ENCODE results near the gene NANS. TPM values are rescaled to one million over a fixed set of nuclear protein-coding genes. Genes with fewer than 3 reads are reported as not detected.

Gene NANS
- total RNA-seq, 2 experiments from 2014 or later, result 56.9 to 63.7 TPM

- BruUV-seq (replicated peaks), result no TSS peak
- H3K79me2 ChIP-seq (ENCODE audit: insufficient read depth, low read depth, low read length), result peaks cover 80% of the 10 kb centered on the region
- DNase-seq (ENCODE audit: low spot score), result no peak
- no peak overlapping the region for H2AFZ ChIP-seq (ENCODE audit: low read length)
- peaks cover 100% of the 10 kb centered on the region for H3K36me3 ChIP-seq (ENCODE audit: insufficient read depth, low read length)
- CTCF ChIA-PET (ENCODE audit: unreplicated experiment), result no interaction called here
- no peaks in the 10 kb centered on the region for H3K9me2 ChIP-seq (ENCODE audit: insufficient read depth, low read length)
- H3K9me3 ChIP-seq (ENCODE audit: low read length), result no peaks in the 10 kb centered on the region
- no peak overlapping the region for H3K4me2 ChIP-seq (ENCODE audit: low read length)
- intact Hi-C loops (cut with micrococcal nuclease; ENCODE audit: unreplicated experiment), result no loop called here
- H3K27ac ChIP-seq (ENCODE audit: low read depth, low read length, poor library complexity, severe bottlenecking), result no peak overlapping the region
- TF ChIP-seq EZH2phosphoT487 (IDR thresholded peaks at IDR 0.05; ENCODE audit: borderline replicate concordance, low read depth, low read length), result no peak
- TF ChIP-seq, protein P1, sequence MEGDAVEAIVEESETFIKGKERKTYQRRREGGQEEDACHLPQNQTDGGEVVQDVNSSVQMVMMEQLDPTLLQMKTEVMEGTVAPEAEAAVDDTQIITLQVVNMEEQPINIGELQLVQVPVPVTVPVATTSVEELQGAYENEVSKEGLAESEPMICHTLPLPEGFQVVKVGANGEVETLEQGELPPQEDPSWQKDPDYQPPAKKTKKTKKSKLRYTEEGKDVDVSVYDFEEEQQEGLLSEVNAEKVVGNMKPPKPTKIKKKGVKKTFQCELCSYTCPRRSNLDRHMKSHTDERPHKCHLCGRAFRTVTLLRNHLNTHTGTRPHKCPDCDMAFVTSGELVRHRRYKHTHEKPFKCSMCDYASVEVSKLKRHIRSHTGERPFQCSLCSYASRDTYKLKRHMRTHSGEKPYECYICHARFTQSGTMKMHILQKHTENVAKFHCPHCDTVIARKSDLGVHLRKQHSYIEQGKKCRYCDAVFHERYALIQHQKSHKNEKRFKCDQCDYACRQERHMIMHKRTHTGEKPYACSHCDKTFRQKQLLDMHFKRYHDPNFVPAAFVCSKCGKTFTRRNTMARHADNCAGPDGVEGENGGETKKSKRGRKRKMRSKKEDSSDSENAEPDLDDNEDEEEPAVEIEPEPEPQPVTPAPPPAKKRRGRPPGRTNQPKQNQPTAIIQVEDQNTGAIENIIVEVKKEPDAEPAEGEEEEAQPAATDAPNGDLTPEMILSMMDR (conservative IDR thresholded peaks at IDR 0.05; ENCODE audit: low read length), result no peak
- POLR2A ChIA-PET, result interaction anchor here (0.6 to 1.0 kb wide), 2 partner anchors 10 to 1832 kb away, joined by 5 to 6 read pairs; no protein-coding TSS in a partner anchor
- H3K4me3 ChIP-seq (ENCODE audit: low read depth, low read length, poor library complexity, severe bottlenecking), result no peak overlapping the region
- peaks cover 38% of the 10 kb centered on the region for H4K20me1 ChIP-seq (ENCODE audit: insufficient read depth, low read length)
- peaks cover 24% of the 10 kb centered on the region for H3K4me1 ChIP-seq (ENCODE audit: insufficient read depth, low read length, poor library complexity, severe bottlenecking)
Measured at GRCh38 chr9:98008764-98009163, 47.8 kb upstream of the NANS start.

GRCh38 chr9:98009437-98009836 lies 47.1 kb upstream of the NANS start:
- H3K9me2 ChIP-seq (ENCODE audit: insufficient read depth, low read length), result no peaks in the 10 kb centered on the region
- ChIA-PET CTCF (ENCODE audit: unreplicated experiment) (no interaction called here), POLR2A (interaction anchor here (0.6 to 1.0 kb wide), 2 partner anchors 11 to 1831 kb away, joined by 5 to 6 read pairs; no protein-coding TSS in a partner anchor)
- H3K4me2 ChIP-seq (ENCODE audit: low read length), result peak overlapping the region; percentile 34; the same call in 1 of the 2 replicates
- intact Hi-C loops (cut with micrococcal nuclease; ENCODE audit: unreplicated experiment), result no loop called here
- H3K4me3 ChIP-seq (ENCODE audit: low read depth, low read length, poor library complexity, severe bottlenecking), result no peak overlapping the region
- peaks cover 100% of the 10 kb centered on the region for H3K36me3 ChIP-seq (ENCODE audit: insufficient read depth, low read length)
- DNase-seq (ENCODE audit: low spot score), result no peak
- H3K9me3 ChIP-seq (ENCODE audit: low read length), result no peaks in the 10 kb centered on the region
- peaks cover 24% of the 10 kb centered on the region for H3K4me1 ChIP-seq (ENCODE audit: insufficient read depth, low read length, poor library complexity, severe bottlenecking)
- H4K20me1 ChIP-seq (ENCODE audit: insufficient read depth, low read length), result peaks cover 33% of the 10 kb centered on the region
- peaks cover 73% of the 10 kb centered on the region for H3K79me2 ChIP-seq (ENCODE audit: insufficient read depth, low read depth, low read length)
- no TSS peak for BruUV-seq (replicated peaks)
- no peak for TF ChIP-seq EZH2phosphoT487 (IDR thresholded peaks at IDR 0.05; ENCODE audit: borderline replicate concordance, low read depth, low read length)
- no peak overlapping the region for H2AFZ ChIP-seq (ENCODE audit: low read length)
- H3K27ac ChIP-seq (ENCODE audit: low read depth, low read length, poor library complexity, severe bottlenecking), result peak overlapping the region; percentile 33

GRCh38 chr9:98009936-98010335 lies 46.6 kb upstream of the NANS start:
- DNase-seq (ENCODE audit: low spot score), result no peak
- Histone ChIP-seq H3K9me2 (ENCODE audit: insufficient read depth, low read length) (no peaks in the 10 kb centered on the region), H3K4me2 (ENCODE audit: low read length) (peak overlapping the region; percentile 34), H3K4me1 (ENCODE audit: insufficient read depth, low read length, poor library complexity, severe bottlenecking) (peaks cover 24% of the 10 kb centered on the region), H3K4me3 (ENCODE audit: low read depth, low read length, poor library complexity, severe bottlenecking) (no peak overlapping the region), H3K27ac (ENCODE audit: low read depth, low read length, poor library complexity, severe bottlenecking) (peak overlapping the region; percentile 33), H3K9me3 (ENCODE audit: low read length) (no peaks in the 10 kb centered on the region), H3K36me3 (ENCODE audit: insufficient read depth, low read length) (peaks cover 100% of the 10 kb centered on the region), H2AFZ (ENCODE audit: low read length) (no peak overlapping the region), H4K20me1 (ENCODE audit: insufficient read depth, low read length) (peaks cover 28% of the 10 kb centered on the region), H3K79me2 (ENCODE audit: insufficient read depth, low read depth, low read length) (peaks cover 68% of the 10 kb centered on the region)
- no peak for TF ChIP-seq EZH2phosphoT487 (IDR thresholded peaks at IDR 0.05; ENCODE audit: borderline replicate concordance, low read depth, low read length)
- TF ChIP-seq, protein P1 (conservative IDR thresholded peaks at IDR 0.05; ENCODE audit: low read length), result no peak
- intact Hi-C loops (cut with micrococcal nuclease; ENCODE audit: unreplicated experiment), result loop anchor here (1.0 kb wide), 1 partner anchor 27 kb away; the partner anchor contains the start of gene ANP32B
- TSS peak; percentile 2 for BruUV-seq (replicated peaks)
- POLR2A ChIA-PET, result interaction anchor here (1.3 to 1.4 kb wide), 3 partner anchors 9 to 88 kb away, joined by 4 to 5 read pairs (median 4); partner anchors contain the start of gene TRMO
- CTCF ChIA-PET (ENCODE audit: unreplicated experiment), result no interaction called here
